Glutamatergic neuron (in vitro differentiated cells): ENCODE measurements around the gene TMEM72. TPM values are rescaled to one million over a fixed set of nuclear protein-coding genes. Genes with fewer than 3 reads are reported as not detected.

Source experiments
- DNase-seq: peaks from one replicate; pipeline ENCODE4 v3.0.0; 2022
- H3K27ac Mint-ChIP-seq: one replicate; pipeline ENCODE4 v1.8.0; 2020; ENCODE audit warnings: mild to moderate bottlenecking, mixed read lengths, inconsistent platforms; ENCODE audit not compliant: unreplicated experiment
- H3K27me3 Mint-ChIP-seq: one replicate; pipeline ENCODE4 v1.8.0; 2020; ENCODE audit warnings: mild to moderate bottlenecking, moderate library complexity, mixed read lengths, inconsistent platforms; ENCODE audit not compliant: unreplicated experiment
- H3K36me3 Mint-ChIP-seq: one replicate; pipeline ENCODE4 v1.8.0; 2020; ENCODE audit warnings: mild to moderate bottlenecking, mixed read lengths, inconsistent platforms; ENCODE audit not compliant: unreplicated experiment
- H3K4me1 Mint-ChIP-seq: one replicate; pipeline ENCODE4 v1.8.0; 2020; ENCODE audit warnings: mild to moderate bottlenecking, low read depth, mixed read lengths, inconsistent platforms; ENCODE audit not compliant: unreplicated experiment
- H3K4me3 Mint-ChIP-seq: one replicate; pipeline ENCODE4 v1.8.0; 2020; ENCODE audit warnings: mild to moderate bottlenecking, mixed read lengths, inconsistent platforms; ENCODE audit not compliant: unreplicated experiment
- H3K9me3 Mint-ChIP-seq: one replicate; pipeline ENCODE4 v1.8.0; 2020; ENCODE audit warnings: mild to moderate bottlenecking, moderate library complexity, mixed read lengths, inconsistent platforms; ENCODE audit not compliant: unreplicated experiment
- total RNA-seq: library from RNA; stranded (reverse); fragmentation: NEBNext Ultra II Directional; extraction: Animal tissue kit (Norgen Biotek cat#: 25700); gene quantifications from one replicate; pipeline ENCODE4 v1.2.1, GENCODE V29; 2021; ENCODE audit not compliant: unreplicated experiment
- TF ChIP-seq, protein P1 (sequence below): fragments of 200-600 bp; sonication (generic); IDR thresholded peaks from one replicate; pipeline ENCODE4 v1.5.0; 2021; ENCODE audit not compliant: partially characterized antibody, unreplicated experiment

TMEM72 gene
- total RNA-seq, 1 donor from 2014 or later, result not detected

DNA sequence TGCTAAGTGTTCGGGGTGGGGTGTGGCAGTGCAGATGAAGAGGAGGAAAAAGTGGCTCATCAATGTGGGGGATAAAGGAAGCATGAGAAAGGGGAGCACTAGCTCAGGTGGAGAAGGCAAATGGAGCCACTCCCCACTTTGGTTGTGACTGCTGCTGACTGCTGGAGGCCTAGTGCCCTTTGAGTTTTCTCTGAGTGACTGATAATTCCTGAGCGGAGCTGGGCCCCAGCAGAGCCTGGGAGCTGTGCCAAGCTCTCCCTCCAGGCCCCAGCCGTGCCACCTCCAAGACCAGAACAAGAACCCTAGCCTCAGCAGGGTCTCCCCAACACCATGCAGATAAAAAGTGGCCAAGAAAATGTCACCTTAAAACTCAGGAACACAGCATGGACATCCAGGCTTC lies 38.8 kb downstream of the TMEM72 start:
- Mint-ChIP-seq H3K9me3 (peaks cover 6% of the 10 kb centered on the region), H3K4me3 (no peak overlapping the region), H3K27ac (no peak overlapping the region), H3K36me3 (peaks cover 8% of the 10 kb centered on the region), H3K27me3 (peaks cover 4% of the 10 kb centered on the region), H3K4me1 (peaks cover 25% of the 10 kb centered on the region)
- no peak for DNase-seq
- TF ChIP-seq, protein P1, sequence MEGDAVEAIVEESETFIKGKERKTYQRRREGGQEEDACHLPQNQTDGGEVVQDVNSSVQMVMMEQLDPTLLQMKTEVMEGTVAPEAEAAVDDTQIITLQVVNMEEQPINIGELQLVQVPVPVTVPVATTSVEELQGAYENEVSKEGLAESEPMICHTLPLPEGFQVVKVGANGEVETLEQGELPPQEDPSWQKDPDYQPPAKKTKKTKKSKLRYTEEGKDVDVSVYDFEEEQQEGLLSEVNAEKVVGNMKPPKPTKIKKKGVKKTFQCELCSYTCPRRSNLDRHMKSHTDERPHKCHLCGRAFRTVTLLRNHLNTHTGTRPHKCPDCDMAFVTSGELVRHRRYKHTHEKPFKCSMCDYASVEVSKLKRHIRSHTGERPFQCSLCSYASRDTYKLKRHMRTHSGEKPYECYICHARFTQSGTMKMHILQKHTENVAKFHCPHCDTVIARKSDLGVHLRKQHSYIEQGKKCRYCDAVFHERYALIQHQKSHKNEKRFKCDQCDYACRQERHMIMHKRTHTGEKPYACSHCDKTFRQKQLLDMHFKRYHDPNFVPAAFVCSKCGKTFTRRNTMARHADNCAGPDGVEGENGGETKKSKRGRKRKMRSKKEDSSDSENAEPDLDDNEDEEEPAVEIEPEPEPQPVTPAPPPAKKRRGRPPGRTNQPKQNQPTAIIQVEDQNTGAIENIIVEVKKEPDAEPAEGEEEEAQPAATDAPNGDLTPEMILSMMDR, result no peak

DNA sequence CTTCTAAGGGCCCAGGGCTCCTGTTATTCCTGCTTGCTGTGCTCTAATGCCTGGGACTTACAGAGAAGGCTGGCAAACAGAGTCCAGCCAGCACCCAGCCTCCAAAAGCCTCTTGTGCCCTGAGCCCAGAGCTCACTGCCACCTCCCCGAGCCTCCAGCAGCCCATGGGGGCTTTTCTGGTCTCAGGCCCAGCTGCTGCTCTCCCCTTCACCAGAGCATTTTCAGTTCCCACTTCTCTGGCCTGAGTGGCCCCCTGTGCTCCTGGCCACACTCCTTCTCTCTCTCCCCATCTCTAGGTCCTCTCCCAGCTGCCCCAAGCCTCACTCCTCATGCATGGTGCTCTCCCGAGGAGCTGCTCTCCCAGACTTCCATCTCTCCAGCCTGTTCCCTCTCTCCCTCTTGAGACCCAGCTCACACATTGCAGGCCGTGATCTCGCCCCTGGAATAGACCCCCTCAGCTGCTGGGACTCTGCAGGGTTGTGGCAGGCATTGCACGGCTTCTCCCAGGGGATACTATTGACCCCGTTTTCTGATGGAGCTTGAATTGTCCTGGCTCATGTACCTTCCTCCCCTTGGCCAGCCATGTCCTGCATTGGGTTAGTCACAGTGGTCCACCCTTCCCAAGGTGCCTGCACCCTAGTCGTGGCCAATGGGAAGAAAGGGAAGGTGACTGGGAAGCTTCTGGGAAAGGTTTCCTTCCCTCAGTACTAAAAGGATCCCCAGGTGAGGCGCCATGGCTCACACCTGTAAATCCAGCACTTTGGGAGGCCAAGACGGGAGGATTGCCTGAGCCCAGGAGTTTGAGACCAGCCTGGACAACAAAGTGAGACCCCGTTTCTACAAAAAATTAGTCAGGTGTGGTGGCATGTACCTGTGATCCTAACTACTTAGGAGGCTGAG lies 39.4 kb downstream of the TMEM72 start:
- no peak overlapping the region for H3K27ac Mint-ChIP-seq
- H3K4me3 Mint-ChIP-seq, result no peak overlapping the region
- peaks cover 5% of the 10 kb centered on the region for H3K27me3 Mint-ChIP-seq
- H3K4me1 Mint-ChIP-seq, result peaks cover 26% of the 10 kb centered on the region
- DNase-seq, result no peak
- peaks cover 6% of the 10 kb centered on the region for H3K9me3 Mint-ChIP-seq
- TF ChIP-seq, protein P1, result no peak
- peaks cover 4% of the 10 kb centered on the region for H3K36me3 Mint-ChIP-seq

DNA sequence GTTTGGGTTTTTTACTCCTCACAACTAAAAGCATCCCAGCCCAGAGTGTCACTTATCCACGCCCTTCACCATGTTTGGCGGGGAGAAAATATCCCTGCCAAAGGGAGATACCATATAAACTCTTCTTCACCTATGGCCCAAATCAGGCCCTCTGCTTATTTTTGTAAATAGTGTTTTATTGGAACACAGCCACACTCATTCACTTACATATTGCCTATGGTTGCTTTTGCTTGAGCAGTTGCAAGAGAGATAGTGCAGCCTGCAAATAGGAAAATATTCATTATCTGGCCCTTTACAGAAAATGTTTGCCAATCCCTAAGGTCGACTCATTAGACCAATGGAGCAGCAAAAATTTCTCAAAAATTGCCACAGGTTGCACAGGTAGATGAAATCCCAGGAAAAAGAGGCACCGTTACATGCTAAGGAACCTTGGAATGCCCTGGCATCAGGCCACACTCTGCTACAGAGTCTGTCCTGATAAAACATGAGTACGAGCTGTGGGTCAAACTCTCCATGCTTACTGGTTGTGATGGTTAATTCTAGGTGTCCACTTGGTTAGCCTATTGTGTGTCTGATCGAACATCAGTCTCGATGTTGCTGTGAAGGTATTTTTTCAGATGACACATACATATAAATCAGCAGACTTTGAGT lies 40.6 kb downstream of the TMEM72 start:
- TF ChIP-seq, protein P1, result no peak
- Mint-ChIP-seq H3K27me3 (peaks cover 6% of the 10 kb centered on the region), H3K4me1 (peaks cover 34% of the 10 kb centered on the region), H3K36me3 (peaks cover 9% of the 10 kb centered on the region), H3K27ac (no peak overlapping the region), H3K4me3 (no peak overlapping the region), H3K9me3 (peaks cover 11% of the 10 kb centered on the region)
- DNase-seq, result no peak

DNA sequence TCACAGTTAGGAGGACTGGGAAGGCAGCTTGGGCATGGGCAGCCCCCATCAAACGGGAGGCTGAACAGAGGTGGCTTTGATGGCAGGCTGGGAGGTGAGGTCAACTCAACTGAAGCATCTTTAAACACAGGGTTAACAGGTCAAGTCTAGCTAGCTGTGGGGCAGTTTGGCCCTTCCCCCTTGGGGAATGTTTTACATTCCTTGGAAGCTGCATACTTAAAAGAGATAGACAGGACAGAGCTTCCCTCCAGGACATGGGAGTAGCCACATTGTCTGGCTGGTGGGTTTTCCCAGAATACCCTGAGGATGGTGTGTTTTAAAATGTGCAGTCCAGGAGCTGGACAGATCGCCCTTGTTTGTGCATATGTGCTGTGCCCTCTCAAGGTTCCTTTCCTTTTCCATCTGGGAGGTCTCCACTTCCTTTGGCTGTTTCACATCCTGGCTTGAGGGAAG lies 41.7 kb downstream of the TMEM72 start:
- TF ChIP-seq, protein P1, result no peak
- Mint-ChIP-seq H3K4me1 (peaks cover 29% of the 10 kb centered on the region), H3K27ac (no peak overlapping the region), H3K9me3 (peaks cover 12% of the 10 kb centered on the region), H3K36me3 (peaks cover 14% of the 10 kb centered on the region), H3K4me3 (no peak overlapping the region), H3K27me3 (peaks cover 5% of the 10 kb centered on the region)
- no peak for DNase-seq

DNA sequence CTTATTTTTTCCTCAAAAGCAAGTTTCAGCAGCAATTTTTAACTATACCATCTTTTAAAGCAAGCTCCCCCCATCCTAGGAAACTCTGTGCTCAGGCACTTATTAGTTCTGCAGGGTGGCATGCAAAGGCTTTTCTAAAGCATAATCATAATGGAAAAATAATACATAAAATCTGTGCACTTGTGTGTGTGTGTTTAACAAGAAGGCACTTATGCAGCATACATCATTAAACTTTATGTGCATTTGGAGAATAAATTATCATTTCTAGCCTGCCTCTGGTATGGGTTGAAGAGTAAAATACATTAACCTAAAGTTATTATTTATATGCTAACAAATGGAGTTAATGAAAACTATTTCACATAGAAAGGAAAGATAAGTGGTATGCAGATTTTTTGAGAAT lies 42.9 kb downstream of the TMEM72 start:
- Mint-ChIP-seq H3K27me3 (peaks cover 7% of the 10 kb centered on the region), H3K9me3 (peaks cover 20% of the 10 kb centered on the region), H3K27ac (no peak overlapping the region), H3K4me3 (no peak overlapping the region), H3K36me3 (peaks cover 14% of the 10 kb centered on the region), H3K4me1 (peaks cover 31% of the 10 kb centered on the region)
- DNase-seq, result no peak
- TF ChIP-seq, protein P1, result no peak
